Renal cortex interstitium (tissue), 15 donors: Measurements from ENCODE around the gene XRCC2. TPM values are rescaled to one million over a fixed set of nuclear protein-coding genes. Genes with fewer than 3 reads are reported as not detected.
"Not testable (repeated sequence)": the region's sequence is repeated elsewhere in the genome, so short reads cannot be mapped to it uniquely, and the experiment has no call there.

Source experiments
- DNase-seq, 11 donors: peaks; one replicate each; pipeline ENCODE4 v3.0.0-alpha.2; 2013; ENCODE audit warnings: low read depth in 9 of 11, low spot score in 4 of 11; ENCODE audit errors: extremely low read depth in 1 of 11
- long read RNA-seq, 16 experiments: transcript quantifications; one replicate each; lab custom pipeline, GENCODE V29; 2026
- polyA plus RNA-seq, 3 donors: library from polyadenylated mRNA; unstranded; fragments of 120-200 nt; gene quantifications; one replicate each; pipeline ENCODE4 v1.2.1, GENCODE V29; 2013; ENCODE audit not compliant: insufficient read length in 3 of 3

XRCC2 gene
- 10 to 100 TPM in 1 of 3 donors, 1 to 10 TPM in 2; 7.1 to 10.2 (median 8.9) TPM for polyA plus RNA-seq
- long read RNA-seq, donor 1: 0 reads
- long read RNA-seq, donor 2, partial matches to known transcripts: 6 of 7 reads
- long read RNA-seq, donor 2, other reads (novel, unspliced or antisense): 0 of 7 reads
- long read RNA-seq, donor 3: 0 reads
- long read RNA-seq, donor 4, partial matches to known transcripts: 0 of 1 reads
- long read RNA-seq, donor 4, other reads (novel, unspliced or antisense): 0 of 1 reads
- long read RNA-seq, donor 5: 0 reads
- long read RNA-seq, donor 6, partial matches to known transcripts: 0 of 2 reads
- long read RNA-seq, donor 6, other reads (novel, unspliced or antisense): 0 of 2 reads
- long read RNA-seq, donor 7, partial matches to known transcripts: 0 of 1 reads
- long read RNA-seq, donor 7, other reads (novel, unspliced or antisense): 0 of 1 reads
- long read RNA-seq, donor 8: 0 reads
- long read RNA-seq, donor 9: 0 reads
- long read RNA-seq, donor 10, partial matches to known transcripts: 0 of 1 reads
- long read RNA-seq, donor 10, other reads (novel, unspliced or antisense): 0 of 1 reads
- long read RNA-seq, donor 11, partial matches to known transcripts: 0 of 1 reads
- long read RNA-seq, donor 11, other reads (novel, unspliced or antisense): 0 of 1 reads
- long read RNA-seq, donor 12: 0 reads
- long read RNA-seq, donor 13: 0 reads
- long read RNA-seq, donor 14: 0 reads
- long read RNA-seq, donor 15: 0 reads
- long read RNA-seq, donor 16, partial matches to known transcripts: 0 of 4 reads
- long read RNA-seq, donor 16, other reads (novel, unspliced or antisense): 0 of 4 reads

DNA sequence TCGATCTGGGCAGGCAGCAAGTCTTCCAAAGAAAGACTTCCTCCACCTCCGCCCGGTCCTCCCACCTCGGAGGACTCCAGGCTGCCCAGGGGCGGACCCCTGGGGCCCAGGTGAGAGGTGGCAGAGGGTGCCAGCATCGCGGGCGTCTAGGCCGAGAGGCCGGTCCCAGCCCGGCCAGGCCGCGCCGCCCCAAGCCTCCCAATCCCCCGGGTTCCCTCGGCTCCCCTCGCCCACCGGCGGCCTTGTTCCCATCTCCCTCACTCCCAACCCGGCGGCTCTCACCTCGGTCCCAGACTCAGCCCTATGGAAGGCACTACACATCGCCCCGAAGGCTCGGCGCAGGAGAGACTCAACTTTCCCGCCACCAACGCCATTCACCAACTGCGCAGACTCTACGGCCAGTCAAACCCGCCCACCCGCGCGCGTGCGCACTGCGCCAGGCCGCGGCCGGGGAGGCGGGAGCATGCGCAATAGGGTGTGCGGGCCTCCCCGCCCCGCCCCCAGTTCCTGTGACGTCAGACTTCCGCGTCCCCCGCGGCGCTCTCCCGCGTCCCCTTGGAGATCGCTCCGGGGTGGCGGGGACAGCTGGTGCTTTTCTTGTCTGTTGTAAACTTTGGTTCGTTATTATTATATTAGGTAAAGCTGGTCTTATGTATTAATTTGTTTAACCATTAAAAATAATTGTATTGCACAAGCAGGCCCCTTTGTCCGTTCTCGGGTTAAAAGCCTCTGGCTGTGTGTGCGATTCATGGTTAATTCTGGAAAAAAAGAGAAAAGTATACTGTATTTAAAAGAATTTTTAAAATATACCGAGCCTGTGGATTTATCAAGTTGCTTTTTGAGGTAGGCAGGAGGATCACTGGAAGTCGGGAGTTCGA lies at the start of gene XRCC2:
XRCC2 (minus strand) TSS at position 383 of the 878 bp plus-strand sequence; CDS start at position 321, 62 bp downstream.
- peak; percentile 83 to 94 (median 91) for DNase-seq

DNA sequence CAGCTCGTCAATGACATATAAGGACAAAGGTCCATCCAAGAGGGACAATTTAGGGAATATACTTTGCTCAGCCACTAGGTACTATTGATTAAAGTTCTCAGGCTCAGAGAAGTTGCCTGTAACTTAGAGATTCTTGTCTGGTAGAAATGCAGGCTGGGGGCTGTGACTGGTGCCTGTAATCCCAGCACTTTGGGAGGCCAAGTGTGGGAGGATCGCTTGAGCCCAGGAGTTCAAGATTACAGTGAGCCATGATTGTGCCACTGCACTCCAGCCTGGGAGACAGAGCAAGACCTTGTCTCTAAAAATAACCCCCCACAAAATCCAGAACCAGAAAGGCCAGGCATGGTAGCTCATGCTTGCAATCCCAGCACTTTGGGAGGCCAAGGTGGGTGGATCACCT lies 47.4 kb upstream of the XRCC2 start:
- no peak for DNase-seq

DNA sequence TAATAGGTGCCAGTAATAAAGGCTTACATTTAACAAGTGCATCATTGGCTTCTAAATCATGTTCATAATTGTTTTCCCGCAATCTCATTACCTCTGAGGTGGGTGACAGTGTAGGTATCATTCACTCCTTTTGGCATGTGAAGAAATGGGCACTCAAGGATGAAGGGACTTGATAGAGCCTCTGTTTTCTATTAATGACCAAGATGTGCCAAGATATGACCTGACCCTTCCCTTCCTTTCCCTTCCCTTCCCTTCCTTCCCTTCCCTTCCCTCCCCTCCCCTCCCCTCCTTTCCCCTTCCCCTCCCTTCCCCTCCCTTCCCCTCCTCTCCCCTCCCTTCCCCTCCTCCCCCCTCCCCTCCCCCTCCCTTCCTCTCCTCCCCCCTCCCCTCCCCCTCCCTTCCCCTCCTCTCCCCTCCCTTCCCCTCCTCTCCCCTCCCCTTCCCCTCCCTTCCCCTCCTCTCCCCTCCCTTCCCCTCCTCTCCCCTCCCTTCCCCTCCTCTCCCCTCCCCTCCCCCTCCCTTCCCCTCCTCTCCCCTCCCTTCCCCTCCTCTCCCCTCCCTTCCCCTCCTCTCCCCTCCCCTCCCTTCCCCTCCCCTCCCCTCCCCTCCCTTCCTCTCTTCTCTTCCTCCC lies 36.6 kb upstream of the XRCC2 start:
- not testable (repeated sequence) for DNase-seq

DNA sequence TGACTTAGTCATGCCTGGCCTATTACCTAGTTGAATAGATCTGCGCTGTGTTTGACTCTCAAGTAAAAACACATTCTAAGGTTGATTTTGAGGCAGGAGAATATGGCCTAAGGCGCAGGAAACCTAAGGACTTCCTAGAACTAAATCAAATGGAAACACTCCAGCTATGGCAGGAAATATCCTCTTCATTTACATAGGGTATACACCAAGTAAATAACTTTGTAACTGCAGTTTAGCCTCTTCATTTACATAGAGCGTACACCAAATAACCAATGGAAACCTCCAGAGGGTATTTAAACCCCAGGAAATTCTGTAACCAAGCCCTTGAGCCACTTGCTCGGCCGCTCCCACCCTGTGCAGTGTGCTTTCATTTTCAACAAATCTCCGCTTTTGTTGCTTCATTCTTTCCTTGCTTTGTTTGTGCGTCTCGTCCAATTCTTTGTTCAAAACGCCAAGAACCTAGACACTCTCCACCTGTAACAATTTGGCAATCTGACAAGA lies 35.6 kb upstream of the XRCC2 start:
- no peak for DNase-seq

DNA sequence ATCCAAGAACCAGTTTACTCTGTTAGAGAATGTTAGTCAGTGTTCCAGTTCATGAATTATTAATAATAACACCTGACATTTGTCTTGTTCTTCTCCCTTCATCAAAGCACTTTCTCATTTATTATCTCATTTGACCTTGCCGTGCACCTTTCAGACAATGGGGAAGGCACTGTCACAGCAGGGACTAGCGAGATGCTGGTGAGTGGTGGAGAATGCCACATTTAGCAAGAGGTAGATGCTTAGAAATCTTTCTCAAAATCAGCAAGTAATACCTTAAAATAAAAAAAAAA lies 34.2 kb upstream of the XRCC2 start:
- DNase-seq: no peak

DNA sequence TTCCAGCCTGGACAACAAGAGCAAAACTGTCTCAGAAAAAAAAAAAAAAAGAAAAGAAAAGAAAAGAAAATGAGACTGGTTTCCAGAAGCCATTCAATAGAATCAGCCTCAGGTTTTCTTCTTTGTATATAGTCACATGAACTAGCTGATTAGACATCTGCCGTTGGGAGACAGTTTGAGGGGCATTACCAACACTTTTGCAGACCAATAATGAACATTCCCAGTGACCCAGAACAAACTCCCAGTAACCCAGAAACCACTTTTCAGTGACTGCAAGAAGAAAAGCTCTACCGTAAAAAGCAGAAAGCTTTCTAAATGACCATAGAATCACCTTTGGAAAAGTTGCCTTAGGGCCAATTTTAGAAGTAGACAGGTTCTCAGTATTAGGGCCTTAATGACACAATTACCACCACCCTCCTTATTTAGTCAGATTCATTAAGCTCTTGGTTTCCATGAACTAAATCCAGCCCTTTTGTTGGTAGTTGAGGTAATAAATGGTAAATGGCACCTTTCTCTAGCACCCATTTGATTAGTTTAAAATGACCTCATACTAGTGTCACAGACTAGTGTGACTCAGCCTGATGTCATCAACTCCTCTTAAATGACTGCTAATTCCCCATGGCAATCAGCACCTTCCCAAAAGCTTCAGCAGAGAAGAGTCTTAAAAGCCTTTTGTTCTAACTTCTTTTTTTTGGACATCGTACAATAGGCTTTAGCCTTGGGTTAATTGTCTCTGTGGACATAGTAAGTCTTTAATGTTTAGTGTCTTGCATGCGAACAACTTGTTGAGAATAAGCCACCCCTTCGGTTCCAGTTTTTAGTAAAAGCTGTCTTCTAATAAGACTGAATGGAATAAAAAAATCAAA lies 33.6 kb upstream of the XRCC2 start:
- DNase-seq: no peak

DNA sequence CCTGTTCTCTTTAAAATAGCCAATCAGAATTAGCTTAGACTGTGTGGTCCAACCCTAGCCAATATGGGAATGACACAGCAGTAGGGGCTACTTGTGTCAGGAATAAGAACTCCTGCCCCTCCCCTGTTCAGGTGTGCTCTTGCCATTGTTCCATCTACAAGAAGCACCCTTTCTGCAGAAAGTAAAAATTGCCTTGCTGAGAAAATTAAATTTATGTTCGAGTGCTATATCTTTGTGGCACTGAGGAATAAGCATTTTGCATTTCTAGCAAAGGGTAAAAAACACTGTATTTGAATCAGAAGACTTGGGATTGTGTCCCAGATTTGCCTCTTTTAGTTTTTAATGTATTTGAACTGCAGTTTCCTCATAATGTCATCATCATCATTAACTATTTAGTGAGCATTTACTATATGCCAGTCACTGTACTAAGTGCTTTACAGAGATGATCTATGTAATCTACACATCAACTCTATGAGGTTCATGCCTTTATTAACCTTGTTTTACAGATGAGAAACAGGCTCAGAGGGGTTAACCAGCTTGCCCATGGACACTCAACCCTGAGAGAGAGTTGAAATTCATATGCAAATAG lies 28.9 kb upstream of the XRCC2 start:
- DNase-seq: no peak

DNA sequence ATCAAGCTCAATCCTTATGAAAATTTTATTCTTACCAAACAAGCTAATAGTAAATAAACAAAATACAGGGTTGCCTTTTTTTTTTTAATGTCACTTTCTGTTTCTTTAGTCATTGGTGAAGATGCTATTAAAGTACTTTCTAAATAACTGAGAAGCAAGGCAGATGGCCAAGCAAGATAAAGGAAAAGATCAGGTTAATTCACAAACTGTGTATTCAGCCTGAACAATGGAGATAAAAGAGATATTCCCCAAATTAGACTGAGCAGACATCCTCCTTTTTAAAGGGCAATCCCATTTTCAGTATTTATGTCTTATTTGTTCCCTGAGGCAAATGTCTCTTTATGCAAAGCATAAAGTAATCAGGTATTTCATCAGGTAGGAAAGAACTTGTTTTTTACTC lies 23.1 kb upstream of the XRCC2 start:
- DNase-seq: no peak

DNA sequence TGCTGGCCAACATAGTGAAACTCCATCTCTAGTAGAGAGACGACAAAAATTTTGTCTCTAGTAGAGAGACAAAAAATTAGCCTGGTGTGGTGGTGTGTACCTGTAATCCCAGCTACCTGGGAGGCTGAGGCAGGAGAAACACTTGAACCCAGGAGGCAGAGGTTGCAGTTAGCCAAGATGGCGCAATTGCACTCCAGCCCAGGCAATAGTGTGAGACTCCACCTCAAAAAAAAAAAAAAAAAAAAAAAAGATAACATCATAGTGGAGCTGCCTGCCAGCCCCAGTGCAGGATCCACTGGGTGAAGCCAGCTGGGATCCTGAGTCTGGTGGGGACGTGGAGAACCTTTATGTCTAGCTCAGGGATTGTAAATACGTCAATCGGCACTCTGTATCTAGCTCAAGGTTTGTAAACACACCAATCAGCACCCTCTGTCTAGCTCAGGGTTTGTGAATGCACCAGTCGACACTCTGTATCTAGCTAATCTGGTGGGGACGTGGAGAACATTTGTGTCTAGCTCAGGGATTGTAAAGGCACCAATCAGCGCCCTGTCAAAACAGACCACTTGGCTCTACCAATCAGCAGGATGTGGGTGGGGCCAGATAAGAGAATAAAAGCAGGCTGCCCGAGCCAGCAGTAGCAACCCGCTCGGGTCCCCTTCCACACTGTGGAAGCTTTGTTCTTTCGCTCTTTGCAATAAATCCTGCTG lies 21.5 kb upstream of the XRCC2 start:
- DNase-seq: not testable (repeated sequence)

DNA sequence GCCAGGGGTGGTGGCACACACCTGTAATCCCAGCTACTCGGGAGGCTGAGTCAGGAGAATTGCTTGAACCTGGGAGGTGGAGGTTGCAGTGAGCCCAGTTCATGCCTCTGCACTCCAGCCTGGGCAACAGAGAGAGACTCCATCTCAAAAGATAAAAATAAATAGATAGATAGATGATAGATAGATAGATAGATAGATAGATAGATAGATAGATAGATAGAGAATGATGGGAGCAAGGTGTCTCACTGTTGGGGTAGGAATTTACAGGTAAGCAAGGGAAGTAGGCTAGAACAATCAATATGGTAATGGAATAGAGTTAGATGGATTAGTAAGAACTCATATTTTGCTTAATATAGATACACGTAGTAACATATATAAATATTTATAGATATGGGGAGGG lies 16.3 kb upstream of the XRCC2 start:
- not testable (repeated sequence) for DNase-seq

DNA sequence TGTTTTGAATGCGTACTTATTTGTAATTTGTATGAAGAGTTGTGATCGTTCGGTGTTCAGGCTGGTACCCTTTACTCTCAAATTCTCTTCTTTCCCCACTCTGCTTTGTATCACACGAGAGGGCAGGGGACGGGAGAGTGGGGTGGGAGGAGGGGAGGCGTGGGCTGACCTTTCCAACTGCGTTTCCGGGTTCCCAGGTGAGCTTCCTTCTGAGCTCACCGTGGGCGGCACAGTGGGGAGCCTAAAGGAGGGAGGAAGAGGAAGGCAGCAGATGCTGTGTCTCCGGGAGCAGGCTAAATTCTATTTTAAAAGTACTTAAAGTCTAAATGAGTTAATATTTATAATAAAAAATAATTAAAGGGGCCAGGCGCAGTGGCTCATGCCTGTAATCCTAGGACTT lies 7.4 kb upstream of the XRCC2 start:
- no peak for DNase-seq

DNA sequence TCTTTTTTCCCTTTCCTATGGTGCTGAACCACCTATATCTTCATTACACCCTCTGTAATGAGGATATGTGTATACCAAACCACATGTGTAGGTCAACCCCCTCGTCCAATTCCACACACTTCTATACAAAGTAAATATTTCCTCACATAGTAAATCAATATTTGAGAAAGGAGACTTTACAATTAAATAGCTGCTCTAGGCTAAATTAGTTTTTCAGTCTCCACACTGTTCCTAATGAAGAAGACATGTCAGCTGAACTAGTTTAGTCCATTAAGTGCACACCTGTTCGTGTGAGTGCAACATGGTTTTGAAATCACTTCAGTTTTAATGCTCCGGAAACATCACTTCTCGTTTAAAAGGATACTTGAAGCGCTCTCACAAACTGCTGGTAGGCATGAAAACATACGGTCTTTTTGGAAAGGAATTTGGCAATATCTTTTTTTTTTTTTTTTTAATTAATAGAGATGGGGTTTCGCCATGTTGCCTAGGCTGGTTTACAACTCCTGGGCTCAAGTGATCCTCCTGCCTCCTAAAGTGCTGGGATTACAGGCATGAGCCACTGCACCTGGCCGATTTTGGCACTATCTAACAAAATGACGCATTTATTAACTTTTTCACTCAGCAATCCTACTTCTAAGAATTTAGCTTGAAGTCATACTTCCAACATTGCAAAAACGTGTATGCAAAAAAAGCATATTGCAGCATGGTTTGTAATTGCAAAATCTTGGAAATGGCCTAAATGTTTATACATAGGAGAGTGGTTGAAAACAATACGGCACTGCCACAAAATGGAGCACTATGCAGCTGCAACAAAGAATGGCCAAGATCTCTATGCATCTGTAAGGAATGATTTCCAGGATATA lies 2.1 kb upstream of the XRCC2 start:
- no peak for DNase-seq

DNA sequence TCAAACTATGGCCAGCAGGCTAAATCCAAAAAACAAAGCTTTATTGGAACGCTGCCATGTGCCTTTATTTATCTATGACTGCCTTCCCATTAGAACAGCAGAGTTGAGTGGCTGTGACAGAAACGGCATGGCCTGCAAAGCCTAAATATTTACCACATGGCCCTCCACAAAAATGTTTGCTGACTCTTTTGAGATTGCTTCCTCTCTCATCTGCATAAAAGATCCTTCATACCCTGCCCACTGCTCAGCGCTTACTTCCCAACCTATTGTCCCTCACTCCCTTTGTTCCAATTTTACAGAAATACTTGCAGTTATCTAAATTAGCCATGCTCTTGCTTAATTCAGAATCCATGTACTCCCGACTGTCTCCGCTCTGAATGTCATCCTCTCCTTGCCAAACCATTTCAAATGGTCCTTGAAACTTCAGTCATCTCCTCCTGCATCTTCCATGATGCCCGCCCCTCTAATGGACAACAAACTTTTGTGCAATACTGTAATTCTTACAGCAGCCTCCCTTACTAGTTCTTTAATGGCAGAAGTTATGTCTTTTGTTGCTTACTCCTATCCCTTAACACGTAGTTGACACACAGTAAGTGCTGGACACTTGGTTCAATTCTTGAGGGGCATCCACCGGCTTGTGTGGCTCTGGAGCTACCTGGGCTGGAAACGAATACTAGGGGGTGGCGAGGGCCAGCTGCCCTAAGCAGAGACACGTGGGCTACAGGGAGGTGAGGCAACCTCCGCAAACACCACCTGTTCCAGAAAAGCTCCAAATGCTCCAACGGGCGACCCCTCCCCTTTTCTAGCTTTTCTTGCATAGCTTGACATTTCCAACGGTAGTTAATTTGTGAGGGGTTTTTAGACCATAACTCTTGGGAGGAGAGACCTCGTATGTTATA lies 832 bp downstream of the XRCC2 start:
- no peak for DNase-seq

DNA sequence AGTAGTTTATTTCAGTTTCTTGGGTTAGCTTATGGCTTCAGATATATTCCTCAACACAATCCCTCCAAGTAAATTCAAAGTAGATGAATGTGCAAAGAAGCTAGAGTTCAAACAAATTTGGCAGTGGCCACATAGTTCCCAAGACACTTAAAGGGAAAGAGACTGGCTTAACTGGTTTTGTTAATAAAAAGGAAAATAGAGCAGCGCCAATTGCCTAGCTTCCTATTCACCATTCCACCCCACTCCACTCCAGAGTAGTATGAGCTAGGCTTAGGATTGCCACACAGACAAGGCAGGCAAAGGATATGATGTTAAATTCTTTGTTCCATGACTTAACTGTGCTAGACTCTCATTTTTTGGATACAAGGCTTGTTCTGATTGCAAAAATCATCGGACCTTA lies 2.0 kb downstream of the XRCC2 start:
- no peak for DNase-seq

DNA sequence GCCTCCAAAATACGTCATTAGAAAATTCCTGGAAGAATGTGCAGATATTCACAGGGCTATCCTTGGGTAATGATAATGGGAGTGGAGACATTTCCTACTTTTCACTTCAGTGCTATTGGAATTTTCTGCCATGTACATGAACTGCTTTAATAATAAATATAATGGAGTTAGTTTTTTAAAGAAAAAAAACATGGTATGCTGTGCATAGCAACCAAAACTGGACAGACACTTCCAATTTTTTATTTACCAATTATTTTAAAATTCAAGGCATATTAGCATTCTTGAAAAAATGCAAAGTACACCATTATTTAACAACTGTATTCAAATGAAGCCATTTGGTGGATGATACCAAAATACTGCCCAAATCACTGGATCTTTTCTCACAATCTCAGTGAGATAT lies 3.3 kb downstream of the XRCC2 start:
- no peak for DNase-seq
